GM21390 (cell line): ENCODE measurements around the gene GUCY2D.
"Not testable (repeated sequence)": the region's sequence is repeated elsewhere in the genome, so short reads cannot be mapped to it uniquely, and the experiment has no call there.

Experiments
- ATAC-seq: cut with Tn5 transposase; IDR thresholded peaks from one replicate; pipeline ENCODE4 v1.9.1; 2021; ENCODE audit not compliant: unreplicated experiment

GUCY2D gene

GRCh38 chr17:8015236-8015956, 13.0 kb downstream of the GUCY2D start:
- no peak for ATAC-seq

DNA sequence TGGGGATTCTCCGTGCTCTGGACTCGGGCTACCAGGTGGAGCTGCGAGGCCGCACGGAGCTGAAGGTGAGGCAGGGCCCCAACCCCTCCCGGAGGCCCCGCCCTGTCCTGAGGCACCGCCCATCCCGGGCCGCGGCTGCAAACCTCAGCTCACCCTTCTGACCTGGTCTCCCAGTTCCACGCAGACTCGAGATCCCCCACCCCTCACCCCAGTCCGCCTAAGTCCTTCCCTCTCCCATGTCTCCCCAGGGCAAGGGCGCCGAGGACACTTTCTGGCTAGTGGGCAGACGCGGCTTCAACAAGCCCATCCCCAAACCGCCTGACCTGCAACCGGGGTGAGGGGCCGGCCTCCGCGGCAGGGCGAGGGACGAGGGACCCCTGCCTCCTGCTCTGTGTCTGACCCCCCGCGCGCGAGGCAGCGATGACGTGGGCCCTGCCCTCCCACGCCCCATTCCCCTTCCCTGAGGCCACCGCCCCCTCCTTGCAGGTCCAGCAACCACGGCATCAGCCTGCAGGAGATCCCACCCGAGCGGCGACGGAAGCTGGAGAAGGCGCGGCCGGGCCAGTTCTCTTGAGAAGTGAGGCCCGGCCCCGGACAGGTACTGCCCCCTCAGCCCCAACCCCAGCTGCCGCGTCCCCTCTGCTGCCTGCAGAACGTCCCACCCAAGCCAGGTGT, 13.7 kb downstream of the GUCY2D start:
- ATAC-seq, result no peak

- no peak for ATAC-seq
Measured at GRCh38 chr17:8016632-8017424, 14.4 kb downstream of the GUCY2D start.

DNA sequence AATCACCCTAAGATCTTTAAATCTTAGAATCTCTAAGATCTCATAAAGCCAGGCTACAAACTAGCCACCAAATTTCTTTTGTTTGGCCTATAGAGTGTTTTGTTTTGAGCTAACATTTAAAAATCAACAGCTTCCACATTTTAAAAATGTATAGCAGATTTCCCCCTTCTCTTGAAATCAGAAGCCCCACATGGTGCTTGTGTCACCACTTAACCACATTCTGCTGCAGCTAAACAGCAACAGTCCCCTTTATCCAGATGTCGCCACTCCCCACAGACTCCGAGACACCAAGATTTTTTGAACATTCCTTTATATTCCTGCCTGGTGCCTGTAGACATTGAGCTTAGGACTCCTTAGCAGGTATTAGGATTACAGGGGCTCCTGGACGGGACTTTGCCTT, 16.0 kb downstream of the GUCY2D start:
- no peak for ATAC-seq

GRCh38 chr17:8019166-8019565, 16.8 kb downstream of the GUCY2D start:
- no peak for ATAC-seq

DNA sequence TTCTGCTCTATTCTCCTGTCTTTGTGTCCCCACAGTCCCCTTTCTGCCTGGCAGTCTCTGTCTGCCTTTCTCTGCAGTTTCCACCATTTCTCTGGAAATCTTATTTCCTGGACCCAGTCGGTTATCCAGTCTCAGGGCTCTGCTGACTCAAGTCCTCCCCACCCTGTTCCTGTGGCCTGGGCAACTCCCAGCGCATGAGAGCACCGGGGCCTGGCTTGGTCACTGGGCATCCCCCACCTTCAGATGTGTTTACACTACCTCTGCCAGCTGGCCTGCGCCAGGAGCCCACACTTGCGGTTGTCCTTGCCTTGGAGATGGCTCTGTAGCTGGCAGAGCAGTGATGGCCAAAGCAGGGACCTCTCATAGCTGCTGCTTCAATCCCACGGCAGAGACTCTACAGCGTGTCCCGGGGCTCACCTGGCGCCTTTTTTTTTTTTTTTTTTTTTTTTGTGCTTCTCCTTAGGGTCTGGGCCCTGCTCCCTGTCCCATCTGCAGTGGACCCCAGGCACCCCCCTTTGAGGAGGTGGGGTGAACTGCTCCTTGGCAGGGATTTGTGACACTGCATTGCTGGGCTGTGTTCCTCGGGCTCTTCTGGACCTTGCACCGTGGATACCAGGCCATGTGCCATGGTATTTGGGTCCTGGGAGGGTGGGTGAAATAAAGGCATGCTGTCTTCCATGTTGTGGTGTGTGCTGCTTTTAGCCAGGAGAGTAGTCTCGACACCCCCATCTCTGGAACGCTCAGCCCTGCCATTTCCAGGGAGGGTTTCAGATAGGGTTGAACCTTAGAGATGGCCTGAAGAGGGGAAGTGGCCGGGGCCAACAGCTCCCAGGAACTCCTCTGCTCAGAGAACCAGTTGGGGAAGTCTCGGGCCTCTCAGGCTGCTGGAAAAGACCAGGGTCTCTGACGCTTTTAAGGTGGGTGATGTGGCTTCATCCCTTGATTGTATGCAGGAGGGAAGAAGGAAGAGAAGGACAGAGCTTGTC, 17.5 kb downstream of the GUCY2D start:
- no peak for ATAC-seq

DNA sequence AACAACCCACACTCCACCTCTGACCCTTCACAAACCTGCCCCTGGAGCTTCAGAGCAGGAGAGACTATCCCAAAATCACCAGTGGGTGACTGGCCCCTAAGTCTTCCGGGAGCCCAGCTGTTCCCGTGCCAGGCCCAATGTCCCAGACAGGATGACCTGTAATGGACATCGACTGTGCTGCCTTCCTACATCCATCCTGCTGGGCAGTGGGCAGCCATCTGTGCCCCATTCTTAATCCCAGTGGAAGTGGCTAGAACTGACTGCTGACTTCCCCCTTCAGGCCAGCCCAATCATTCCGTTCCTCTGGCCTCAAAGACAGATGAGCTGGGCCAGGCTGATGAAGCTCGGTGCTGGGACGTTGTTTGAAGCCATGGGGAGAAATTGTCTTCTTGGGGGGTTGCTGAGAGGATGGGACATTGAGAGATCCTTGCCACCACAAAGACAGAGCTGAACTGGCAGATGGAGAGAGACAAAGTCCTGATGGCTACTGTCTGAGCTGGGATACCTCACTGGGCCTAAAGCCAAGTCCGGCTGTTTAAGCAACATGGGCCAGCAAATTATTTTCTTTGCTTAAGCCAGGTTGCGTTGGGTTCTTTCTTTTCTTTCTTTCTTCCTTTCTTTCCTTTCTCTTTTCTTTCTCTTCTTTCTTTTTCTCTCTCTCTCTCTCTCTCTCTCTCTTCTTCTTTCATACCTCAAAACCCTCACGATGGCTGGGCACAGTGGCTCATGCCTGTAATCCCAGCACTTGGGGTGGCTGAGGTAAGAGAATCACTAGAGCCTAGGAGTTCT, 18.6 kb downstream of the GUCY2D start:
- no peak for ATAC-seq

DNA sequence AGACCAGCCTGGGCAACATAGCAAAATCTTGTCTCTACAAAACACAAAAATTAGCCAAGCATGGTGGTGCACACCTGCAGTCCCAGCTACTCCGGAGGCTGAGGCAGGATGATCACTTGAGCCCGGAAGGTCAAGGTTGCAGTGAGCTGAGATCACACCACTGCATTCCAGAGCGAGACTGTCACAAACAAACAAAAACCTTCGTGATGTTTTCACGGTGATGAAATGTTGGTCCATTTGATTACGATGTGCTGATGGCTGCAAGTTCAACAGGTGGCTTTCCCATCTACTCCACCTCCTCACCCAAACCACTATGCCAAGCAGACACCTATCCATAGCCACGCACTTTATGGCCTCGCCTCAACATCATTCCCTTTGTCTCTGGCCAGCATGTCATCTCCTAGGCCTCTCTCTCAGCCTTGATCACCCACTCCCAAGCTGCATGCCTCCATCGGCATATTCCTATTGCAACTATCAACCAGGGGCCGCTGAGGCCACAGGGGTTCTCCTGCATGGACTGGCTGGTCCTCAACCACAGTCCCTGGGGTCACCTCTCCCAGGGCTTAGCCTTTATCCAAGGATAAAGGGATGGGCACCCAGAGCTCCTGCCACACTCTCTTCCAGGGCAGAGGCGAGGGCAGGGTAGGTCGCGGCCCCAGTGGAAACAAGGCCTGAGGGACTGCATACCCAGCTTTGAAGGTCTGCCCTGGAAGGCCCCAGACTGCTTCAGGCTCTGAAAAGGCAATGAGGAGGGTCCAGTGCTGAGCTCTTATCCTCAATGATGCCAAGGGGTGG, 19.3 kb downstream of the GUCY2D start:
- ATAC-seq, result no peak

GRCh38 chr17:8022360-8023003, 20.1 kb downstream of the GUCY2D start:
- no peak for ATAC-seq

DNA sequence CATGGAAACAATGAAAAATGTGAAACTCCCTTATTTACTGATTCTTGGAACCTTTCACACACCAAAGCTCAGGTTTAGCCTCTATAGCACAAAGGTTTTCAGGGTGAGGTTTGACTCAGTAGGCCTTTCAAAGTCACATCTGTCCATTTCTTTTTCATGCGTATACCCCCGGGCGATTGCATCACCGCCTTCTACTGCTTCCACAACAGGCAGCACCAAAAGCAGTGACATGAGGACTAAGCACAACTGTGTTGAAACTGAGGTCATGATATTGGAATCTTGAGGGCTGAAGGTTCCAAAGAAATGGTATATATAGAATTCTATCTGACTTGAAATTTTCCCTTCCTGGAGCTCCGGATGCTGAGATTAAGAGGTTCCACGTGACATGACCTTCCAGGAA, 21.7 kb downstream of the GUCY2D start:
- not testable (repeated sequence) for ATAC-seq

GRCh38 chr17:8025176-8025911, 22.9 kb downstream of the GUCY2D start:
- ATAC-seq, result no peak

GRCh38 chr17:8029121-8029520, 26.7 kb downstream of the GUCY2D start:
- ATAC-seq, result no peak

- no peak for ATAC-seq
Measured at GRCh38 chr17:8031261-8031661, 28.8 kb downstream of the GUCY2D start.

- no peak for ATAC-seq
Measured at GRCh38 chr17:8031950-8032349, 29.5 kb downstream of the GUCY2D start.

- ATAC-seq, result no peak
Measured at GRCh38 chr17:8032442-8032841, 30.0 kb downstream of the GUCY2D start.

DNA sequence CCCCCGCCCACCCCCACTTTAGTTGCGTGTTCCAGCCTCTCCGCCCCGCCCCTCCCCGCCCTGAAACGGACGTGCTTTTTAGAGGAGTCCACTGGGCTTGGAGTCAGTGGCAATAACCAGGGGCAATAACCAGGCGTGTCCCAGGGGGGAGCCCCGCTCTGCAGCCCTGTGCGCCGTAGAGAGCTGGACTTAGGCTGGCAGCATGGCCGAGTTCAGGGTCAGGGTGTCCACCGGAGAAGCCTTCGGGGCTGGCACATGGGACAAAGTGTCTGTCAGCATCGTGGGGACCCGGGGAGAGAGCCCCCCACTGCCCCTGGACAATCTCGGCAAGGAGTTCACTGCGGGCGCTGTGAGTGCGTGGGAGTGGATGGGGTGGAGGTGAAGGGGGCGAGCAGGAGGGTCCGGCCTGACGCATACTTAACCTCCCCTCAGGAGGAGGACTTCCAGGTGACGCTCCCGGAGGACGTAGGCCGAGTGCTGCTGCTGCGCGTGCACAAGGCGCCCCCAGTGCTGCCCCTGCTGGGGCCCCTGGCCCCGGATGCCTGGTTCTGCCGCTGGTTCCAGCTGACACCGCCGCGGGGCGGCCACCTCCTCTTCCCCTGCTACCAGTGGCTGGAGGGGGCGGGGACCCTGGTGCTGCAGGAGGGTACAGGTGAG, 36.7 kb downstream of the GUCY2D start, which contains the start of gene ALOX15B:
Gene ALOX15B (plus strand): TSS at position 106 of the 657 bp plus-strand sequence. CDS start 97 bp downstream, at position 203.
- no peak for ATAC-seq

DNA sequence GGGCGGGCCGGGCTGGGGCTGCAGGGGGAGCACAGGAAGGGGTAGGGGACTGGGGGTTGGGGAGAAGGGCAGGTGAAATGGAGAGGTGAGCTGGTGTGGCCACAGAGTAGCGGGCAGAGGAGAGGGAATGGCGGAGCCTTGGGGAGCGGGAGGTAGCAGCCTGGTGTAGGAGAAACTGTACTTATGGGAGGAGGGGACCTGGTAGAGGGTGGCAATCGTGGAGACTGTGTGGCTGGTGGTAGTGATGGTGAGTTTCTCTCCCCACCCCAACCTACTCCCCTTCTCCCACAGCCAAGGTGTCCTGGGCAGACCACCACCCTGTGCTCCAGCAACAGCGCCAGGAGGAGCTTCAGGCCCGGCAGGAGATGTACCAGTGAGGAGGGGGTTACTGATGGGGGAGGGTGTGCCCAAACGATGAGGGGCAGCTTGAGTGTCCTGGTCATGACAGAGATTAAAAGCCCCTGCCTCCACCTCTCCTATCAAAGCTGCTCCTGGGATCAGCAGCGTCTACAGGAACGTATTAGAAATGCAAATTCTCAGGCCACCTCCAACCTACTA, 37.3 kb downstream of the GUCY2D start:
- no peak for ATAC-seq
